Esophagus muscularis mucosa (tissue), 4 donors: ENCODE data around the gene CPED1.

Source experiments
- EP300 ChIP-seq: sonication (generic); formaldehyde crosslinking; IDR thresholded peaks from one replicate; pipeline ENCODE4 v1.6.1; 2017; ENCODE audit warnings: antibody characterized with exemption
- POLR2A ChIP-seq: fragments of 450-650 bp; IDR thresholded peaks from one replicate; pipeline ENCODE4 v1.6.1; 2017; ENCODE audit warnings: antibody characterized with exemption, moderate library complexity, mild to moderate bottlenecking, low read depth
- POLR2AphosphoS5 ChIP-seq, 2 donors: sonication (generic); formaldehyde crosslinking; IDR thresholded peaks; one replicate each; pipeline ENCODE4 v1.6.1; 2017; ENCODE audit warnings: antibody characterized with exemption in 2 of 2
- TF ChIP-seq, protein P1 (sequence below), 3 experiments: fragments of 200-600 bp in 2 of 3; fragments of 450-650 bp in 1 of 3; sonication (generic) in 2 of 3; IDR thresholded peaks; one replicate each; pipeline ENCODE4 v1.5.1; 2017 to 2019; ENCODE audit warnings: antibody characterized with exemption in 3 of 3, mild to moderate bottlenecking in 2 of 3, moderate library complexity in 1 of 3

DNA sequence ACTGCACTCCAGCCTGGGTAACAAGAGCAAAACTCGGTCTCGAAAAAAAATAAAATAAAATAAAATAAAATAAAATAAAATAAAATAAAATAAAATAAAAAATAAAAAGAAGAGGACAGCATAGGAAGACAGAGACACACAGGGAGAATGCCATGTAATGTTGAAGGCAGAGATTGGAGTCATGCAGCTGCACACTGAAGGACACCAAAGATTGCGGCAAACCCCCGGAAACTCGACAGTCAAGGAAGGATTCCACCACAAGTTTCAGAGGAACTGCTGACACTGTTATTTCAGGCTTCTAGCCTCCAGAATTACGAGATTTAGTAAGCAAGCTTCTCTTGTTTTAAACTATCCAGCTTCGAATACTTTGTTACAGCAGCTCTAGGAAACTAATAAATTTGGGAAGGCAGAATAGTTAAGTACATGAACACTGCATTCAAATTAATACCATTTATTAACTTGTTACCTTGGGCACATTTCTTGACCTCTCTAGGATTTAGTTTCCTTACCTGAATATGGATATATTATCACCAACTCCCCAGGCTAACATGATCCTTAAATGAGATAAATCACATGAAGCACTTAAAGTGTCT is 9.5 kb downstream of the CPED1 start:
- TF ChIP-seq, protein P1, sequence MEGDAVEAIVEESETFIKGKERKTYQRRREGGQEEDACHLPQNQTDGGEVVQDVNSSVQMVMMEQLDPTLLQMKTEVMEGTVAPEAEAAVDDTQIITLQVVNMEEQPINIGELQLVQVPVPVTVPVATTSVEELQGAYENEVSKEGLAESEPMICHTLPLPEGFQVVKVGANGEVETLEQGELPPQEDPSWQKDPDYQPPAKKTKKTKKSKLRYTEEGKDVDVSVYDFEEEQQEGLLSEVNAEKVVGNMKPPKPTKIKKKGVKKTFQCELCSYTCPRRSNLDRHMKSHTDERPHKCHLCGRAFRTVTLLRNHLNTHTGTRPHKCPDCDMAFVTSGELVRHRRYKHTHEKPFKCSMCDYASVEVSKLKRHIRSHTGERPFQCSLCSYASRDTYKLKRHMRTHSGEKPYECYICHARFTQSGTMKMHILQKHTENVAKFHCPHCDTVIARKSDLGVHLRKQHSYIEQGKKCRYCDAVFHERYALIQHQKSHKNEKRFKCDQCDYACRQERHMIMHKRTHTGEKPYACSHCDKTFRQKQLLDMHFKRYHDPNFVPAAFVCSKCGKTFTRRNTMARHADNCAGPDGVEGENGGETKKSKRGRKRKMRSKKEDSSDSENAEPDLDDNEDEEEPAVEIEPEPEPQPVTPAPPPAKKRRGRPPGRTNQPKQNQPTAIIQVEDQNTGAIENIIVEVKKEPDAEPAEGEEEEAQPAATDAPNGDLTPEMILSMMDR (IDR thresholded peaks at IDR 0.05) = no peak
- no peak for TF ChIP-seq POLR2A
- TF ChIP-seq POLR2AphosphoS5 (IDR thresholded peaks at IDR 0.05) = no peak
- TF ChIP-seq EP300 = no peak
